ENCODE results near the gene DDTL.
"Not testable (repeated sequence)": the region's sequence is repeated elsewhere in the genome, so short reads cannot be mapped to it uniquely, and the experiment has no call there.

The DDTL gene

DNA sequence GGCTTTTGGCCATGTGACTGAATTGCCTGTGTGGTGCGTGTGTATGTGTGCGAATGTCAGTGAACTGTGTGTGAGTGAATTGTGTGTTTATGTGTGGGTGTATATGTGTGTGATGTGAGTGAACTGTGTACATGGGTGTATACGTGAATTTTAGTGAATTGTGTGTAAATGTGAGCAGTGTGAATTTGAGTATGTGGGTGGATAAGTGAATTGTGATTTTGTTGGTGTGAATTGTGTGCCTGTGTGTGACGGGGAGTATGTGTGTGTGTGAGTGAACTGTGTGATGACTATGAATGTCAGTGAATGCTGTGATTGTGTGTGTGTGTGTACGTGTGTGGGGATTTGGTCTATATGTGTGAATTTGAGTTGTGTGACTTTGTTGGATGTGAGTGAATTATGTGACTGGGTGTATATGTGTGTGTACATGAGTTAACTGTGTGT, 3.5 kb downstream of the DDTL start:
- DNase-seq (ENCODE audit: low read depth in 3 of 3): no peak

DNA sequence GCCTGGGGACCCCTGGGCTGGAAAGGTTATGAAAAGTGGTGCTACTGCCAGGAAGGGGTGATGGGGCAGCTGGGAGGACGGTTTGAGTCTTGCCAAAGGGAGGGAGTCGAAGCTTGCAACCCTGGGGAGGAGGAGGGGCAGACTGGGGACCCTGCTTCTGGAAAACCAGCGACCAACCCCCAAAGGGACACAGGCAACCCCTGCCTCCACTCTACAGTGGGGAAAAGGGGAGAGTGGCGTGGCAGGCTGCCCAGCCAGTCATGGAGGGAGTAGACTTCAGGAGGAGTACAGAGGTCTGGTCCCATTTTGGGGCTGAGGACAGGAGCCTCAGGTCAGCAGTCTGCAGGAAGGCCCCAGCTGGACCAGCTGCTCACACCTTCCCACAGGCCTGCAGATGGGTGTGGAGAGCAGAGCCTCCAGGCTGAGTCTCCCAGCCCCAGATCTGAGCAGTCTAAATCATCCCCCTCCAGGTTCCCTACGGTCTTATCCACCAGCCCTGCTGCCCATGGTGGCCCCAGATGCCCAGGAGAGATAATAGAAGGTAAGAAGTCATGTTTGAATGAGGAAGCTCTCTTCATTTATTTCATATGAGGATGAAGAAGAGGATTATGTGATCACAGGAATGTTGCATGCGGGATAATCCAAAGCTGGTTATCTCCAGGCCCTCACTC, 4.3 kb downstream of the DDTL start:
- no peak for DNase-seq (ENCODE audit: low read depth in 3 of 3)

DNA sequence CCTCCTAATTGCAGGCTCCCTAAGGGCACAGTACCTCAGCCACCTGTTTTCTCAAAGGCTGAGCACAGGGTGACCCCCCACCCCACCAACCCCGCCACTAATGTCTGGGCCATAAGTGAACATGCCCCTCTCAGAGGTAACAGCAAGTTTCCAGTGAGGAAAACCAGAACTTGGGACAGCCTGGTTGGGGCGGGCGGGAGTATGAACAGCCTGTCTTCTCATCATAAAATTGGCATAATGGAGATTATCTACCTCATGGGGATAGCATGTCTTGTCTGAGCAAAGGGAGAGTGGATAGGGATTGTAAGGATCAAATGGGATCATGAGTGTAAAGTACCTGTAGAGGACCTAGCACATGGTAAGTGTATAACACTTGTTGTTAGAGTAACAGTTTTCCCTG, 5.2 kb downstream of the DDTL start:
- not testable (repeated sequence) for DNase-seq (ENCODE audit: low read depth in 3 of 3)

DNA sequence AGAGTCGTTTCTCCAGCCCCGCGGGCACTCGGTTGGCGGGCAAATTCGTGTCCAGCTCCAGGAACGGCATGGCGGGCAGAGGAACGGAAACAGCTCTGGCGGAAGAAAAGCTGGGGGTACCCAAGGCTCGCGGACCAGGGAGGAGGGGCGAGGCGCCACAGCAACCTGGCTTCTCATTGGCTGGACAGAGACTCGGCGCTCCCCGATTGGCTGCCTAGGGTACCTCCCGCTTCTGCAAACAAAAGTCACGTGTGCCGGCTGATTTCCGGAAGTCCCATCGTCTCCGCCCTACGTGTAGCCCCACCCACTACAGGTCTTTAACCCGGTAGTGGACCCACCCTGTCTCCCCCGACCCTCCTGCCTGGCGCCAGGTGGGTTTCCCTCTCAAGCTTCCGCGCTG, 7.7 kb downstream of the DDTL start, which contains the start of gene DDT:
DDT (minus strand) TSS at position 97 of the 400 bp plus-strand sequence; CDS start at position 70, 27 bp downstream.
- DNase-seq (ENCODE audit: low read depth in 3 of 3): not testable (repeated sequence)

DNA sequence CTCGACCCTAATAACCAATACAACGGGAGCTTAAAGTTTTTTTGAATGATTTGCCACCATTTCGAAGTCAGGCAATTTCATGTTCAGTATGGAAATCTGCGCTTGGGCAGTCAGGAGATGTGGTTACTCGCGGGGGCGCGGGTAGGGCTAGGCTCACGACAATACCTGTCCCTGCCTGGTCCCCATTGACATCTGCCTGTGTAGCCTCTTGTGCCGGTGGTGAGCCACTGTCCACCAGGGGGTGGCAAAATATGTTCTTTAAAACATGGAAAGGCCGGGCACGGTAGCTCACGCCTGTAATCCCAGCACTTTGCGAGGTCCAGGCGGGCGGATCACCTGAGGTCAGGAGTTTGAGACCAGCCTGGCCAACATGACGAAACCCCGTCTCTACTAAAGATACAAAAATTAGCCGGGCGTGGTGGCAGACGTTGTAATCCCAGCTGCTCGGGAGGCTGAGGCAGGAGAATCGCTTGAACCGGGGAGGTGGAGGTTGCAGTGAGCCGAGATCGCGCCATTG, 8.2 kb downstream of the DDTL start:
- DNase-seq (ENCODE audit: low read depth in 3 of 3): not testable (repeated sequence)

DNA sequence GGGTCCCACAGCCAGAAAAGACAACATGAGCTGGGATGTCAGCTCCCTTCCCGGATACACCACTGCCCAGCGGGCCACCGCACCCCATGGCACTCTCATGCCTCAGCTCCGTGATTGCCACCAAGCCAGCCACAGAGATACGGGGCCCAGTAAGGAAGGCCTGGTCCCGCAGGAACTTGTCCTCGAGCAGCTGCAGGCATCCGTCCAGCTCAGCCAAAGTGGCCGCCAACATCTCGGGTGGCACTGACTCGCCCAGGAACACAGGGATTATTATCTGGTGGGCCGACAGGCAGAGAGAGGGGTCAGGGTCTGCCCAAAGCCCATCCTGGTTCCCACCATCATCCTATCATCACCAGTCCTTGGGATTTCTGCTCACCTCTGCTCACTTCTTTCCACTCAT, 10.6 kb downstream of the DDTL start:
- DNase-seq (ENCODE audit: low read depth in 3 of 3): not testable (repeated sequence)

DNA sequence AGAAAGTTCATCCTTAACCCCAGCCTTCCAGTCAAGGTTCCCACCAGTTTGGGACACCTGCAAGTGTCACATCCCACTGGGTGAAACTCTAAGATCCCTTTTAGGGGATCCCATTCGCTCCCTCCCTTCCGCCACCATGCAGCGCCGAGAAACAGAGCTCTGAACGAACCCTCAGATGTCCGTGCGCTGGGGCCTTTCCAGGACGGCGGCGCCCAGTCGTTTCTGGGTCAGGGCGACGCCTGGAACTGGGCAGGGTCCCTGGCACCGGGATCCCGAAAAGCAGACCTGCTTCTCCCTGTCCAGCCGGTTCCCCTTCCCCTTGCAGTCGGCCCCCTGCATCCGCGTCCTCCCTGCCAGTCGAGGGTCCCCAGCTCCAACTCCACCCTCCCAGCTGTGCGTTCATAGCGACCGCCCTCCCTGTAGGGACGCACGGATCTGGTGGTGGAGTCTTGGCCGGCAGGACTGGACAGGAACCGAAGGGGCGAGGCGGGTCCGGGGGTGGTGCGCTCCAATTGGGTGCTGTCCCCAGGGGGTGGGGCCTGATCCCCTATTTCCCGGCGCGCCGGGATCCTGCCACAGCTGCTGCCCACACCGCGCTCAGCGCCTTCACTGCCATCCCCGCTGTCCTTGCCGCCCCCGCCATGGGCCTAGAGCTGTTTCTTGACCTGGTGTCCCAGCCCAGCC, 13.0 kb downstream of the DDTL start, which contains the start of gene GSTT2:
GSTT2 (plus strand) TSS at position 578 of the 684 bp plus-strand sequence.
- not testable (repeated sequence) for DNase-seq (ENCODE audit: low read depth in 3 of 3)

DNA sequence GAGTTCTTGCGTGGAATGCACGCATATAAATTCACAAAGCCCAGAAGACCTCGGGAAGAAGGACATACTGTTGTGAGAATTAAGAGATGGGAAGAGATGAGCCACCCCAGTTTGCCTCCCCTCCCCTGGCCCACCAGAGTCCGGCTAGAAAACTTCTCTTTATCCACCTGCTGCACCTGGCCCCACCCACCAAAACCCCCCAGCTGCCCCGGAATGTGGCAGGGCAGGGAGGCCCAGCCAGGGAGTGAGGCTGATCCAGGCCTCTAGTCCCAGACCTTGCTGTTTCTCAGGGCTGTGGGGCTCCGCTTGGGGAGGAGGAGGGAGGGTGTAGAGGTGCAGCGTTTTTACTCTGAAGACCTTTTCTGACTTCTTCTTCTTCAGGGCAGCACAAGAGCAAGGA, 13.9 kb downstream of the DDTL start:
- not testable (repeated sequence) for DNase-seq (ENCODE audit: low read depth in 3 of 3)

DNA sequence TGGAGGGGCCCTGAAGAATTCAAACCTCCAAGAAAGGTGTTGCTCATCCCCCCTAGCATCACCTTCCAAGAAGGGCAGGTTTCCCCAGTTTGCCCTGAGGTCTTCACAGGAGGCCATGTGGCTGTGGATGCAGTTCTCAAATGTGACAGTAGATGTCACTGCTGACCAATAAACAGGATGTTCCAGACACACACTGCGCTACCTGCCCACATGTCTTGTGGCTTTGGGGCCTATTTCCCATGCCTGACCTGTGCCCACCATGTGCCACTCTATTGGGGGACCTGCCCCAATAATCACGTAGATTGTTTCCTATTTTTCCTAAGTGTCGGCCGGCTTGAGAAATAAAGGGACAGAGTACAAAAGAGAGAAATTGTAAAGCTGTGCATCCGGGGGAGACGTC, 17.7 kb downstream of the DDTL start:
- peak in 1 of 3 experiments; percentile 60 for DNase-seq (ENCODE audit: low read depth in 3 of 3)

DNA sequence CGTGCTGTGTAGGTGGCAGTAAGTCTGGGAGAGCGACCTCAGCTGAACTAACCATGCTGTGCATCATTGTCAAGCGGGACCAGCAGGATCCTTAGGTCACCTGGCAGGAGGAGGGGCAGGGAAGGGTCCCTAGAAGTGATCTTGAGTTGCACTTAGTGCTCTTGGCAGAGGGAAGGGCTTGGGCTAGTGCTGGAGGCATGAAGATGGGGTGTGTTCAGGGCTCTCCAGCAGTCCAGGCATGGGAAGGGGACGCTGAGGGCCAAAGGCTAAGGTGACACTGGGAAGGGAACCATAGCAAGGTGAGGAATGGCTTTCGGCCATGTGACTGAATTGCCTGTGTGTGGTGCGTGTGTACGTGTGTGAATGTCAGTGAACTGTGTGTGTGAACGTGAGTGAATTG, 19.4 kb downstream of the DDTL start:
- DNase-seq (ENCODE audit: low read depth in 3 of 3): not testable (repeated sequence)

DNA sequence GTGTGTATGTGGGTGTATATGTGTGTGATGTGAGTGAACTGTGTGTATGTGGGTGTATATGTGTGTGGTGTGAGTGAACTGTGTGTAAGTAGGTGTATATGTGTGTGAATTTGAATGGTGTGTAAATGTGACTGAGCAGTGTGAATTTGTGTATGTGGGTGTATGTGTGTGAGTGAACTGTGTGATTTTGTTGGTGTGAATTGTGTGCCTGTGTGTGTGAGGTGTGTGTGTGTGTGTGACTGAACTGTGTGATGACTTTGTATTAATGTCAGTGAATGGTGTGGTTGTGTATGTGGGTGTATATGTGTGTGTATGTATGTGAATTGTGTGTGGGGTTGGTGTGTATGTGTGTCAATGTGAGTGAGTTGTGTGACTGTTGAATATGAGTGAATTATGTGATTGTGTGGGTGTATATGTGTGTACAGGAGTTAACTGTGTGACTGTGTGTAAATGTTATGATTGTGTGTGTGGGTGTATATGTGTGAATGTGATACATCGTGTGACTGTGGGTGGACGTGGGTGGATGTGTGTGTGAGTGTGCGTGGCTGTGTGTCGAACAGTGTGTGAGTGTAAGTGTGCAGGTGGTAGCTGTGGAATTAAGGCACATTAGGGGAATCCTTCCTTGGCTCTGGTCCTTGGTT, 20.0 kb downstream of the DDTL start:
- not testable (repeated sequence) for DNase-seq (ENCODE audit: low read depth in 3 of 3)

DNA sequence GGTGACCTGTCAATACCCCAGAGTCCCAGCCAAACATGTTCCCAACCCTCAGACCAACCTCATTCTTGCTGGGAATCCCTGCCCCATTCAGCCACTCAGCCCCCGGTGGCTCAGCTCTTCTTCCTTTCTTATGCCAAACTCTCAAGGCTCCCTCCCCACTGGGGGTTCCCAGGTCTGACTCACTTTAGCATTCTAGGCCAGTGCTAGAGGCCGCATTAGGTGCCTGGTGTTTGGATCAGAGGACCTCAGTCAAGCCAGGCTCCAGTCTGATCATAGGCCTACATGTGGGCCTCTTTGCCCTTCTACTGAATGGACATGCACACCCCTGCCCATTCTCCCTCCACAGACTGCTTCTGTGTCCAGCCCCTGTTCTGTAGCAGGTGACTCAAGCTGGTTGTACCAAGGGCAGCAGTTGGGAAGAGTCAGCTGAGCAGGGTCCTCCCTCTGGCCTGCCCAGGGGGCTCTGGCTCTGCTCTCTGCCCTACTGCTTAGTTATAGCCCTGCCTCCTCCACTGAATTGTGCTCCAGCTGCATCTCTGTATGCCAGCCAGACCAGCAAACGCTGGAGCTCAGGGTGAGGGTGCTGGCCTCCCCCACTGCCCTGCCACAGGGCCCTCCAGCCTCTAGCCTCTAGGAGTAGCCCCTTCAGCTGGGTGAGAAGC, 23.0 kb downstream of the DDTL start:
- not testable (repeated sequence) for DNase-seq (ENCODE audit: low read depth in 3 of 3)

DNA sequence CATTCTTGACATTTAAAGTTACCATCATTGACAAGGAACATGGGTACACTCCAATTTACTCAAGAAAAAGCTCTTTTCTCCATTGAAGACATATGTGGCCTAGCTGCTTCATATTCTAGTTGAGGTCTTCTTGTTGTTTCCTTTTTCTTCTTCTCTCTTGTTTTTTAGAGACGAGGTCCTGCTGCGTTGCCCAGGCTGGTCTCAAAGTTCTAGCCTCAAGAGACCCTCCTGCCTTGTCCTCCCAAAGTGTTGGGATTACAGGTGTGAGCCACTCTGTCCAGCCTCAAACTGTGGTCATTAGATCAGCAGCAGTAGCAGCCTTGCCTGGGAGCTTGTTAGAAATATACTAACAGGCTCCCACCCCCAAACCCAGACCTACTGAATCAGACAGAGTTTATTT, 26.4 kb downstream of the DDTL start:
- not testable (repeated sequence) for DNase-seq (ENCODE audit: low read depth in 3 of 3)

DNA sequence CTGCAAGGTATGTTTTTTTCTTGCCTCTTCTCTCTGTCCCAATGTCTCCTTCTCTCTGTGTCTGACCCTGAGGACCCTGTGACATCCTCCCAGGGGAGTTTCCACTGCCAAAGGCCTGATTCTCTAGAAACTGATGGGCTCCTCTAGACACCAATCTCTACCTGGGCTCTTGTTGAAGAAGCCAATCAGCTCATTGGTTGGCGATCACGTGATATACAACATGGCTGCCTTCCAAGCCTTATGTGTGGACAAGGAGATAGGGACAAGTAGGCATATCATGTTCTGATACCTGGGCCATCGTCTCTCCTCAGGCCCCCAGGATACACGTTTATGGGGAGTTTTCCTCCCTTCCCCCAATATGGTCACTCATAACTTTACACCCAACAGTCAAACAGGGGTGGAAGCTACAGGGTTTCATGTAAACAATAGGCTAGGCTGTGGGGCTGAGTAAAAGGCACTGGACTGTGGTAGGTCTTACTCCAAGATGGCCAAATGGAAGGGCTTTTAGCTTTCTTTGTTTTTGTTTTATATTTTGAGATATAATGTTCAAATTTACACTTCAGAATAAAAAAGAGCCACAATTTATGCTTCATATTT, 27.0 kb downstream of the DDTL start:
- not testable (repeated sequence) for DNase-seq (ENCODE audit: low read depth in 3 of 3)

DNA sequence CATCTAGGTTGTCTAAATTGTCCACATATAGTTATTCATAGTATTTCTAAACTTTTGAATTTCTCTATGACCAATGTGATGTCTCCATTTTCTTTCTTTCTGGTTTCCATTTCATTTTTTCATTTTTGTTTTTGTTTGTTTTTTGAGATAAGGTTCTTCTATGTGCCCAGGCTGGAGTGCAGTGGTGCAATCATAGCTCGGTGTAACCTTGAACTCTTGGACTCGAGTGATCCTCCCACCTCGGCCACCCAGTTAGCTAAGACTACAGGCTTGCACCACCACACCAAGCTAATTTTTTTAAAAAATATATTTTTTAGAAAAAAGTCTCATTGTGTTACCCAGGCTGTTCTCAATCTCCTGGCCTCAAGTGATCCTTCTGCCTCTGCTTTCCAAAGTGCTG, 30.4 kb downstream of the DDTL start:
- DNase-seq (ENCODE audit: low read depth in 3 of 3): no peak

DNA sequence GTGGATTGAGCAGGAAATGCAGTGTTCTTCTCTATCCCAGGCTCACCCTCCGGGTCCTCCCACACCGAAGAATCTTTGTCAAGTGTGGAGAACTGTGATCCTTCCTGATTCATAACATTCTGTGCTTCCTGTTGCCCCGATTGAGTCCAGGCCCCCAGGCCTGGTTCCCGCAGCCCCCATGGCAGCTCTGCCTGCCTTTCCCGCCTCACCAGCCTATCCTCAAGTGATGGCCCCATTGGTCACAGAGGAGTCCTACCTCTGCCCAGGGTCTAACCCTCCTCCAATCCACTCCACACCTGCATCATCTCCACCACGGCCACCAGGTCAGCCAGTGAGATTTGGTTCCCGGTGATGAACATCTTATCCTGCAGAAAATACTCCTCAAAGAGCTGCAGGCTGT, 33.1 kb downstream of the DDTL start:
- not testable (repeated sequence) for DNase-seq (ENCODE audit: low read depth in 3 of 3)

DNA sequence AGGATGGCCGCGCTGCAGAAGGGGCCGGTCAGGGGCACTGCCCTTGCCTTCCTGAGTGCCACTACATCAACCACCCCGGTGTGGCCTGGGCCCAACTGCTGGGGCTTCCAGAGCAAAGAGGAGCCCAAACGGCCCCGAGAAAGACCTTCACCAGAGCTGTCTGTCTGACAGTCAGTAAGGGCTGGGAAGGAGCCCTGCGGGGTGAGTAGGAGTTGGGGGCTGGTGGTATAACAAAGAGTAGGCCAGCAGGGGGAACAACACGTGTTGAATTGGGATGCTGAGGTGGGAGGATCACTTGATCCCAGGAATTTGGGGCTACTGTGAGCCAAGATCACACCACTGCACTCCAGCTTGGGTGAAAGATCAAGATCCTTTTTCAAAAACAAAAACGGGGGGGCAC, 34.6 kb downstream of the DDTL start:
- no peak for DNase-seq (ENCODE audit: low read depth in 3 of 3)

DNA sequence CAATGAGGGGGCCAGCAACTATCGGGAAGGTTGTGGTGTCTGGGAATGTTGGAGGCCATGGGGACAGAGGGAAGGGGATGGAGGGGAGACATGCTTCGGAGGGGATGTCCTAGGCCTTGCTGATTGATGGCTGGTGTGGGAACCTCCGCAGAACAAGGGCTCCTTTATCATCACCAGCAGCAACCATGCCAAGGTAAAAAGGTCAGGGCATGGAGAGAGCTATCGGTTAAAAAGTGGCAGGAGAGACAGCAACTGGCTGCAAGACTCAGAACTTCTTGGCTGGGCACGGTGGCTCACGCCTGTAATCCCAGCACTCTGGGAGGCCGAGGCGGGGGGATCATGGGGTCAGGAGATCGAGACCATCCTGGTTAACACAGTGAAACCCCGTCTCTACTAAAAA, 35.6 kb downstream of the DDTL start:
- DNase-seq (ENCODE audit: low read depth in 3 of 3): no peak

DNA sequence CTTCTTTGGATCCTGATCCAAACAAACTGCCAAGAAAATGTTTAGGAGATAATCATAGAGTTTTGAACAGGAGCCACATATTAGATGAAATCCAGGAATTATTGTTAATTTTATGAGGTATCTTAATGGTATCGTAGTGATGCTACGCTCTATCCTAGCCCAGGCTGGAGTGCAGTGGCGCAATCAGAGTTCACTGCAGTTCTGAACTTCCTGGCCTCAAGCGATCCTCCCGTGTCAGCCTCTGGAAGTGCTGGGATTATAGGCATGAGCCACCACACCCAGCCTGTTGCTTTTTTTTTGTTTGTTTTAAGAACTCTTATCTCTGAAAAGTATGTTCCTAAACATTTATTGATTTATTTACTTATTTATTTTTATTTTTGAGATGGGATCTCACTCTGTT, 36.2 kb downstream of the DDTL start:
- DNase-seq (ENCODE audit: low read depth in 3 of 3): no peak

DNA sequence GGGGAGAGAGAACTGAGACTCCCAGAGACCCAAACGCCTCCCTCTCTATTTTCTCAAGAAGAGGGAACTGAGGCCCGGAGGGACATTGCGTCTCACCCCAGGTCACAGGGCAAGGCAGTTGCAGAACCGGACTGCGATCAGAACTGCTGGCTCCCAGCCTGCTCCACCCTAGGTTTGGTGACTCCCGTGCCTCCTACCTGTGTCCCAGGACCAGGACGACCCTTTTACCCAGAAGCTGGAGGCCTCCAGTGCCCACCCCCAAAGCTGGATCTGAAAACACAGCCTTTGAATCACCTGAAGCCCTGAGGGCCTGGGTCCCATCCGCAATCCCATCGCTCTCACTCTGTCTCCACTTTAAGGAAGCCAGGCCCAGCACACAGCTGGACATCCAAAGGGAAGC, 37.2 kb downstream of the DDTL start:
- no peak for DNase-seq (ENCODE audit: low read depth in 3 of 3)

DNA sequence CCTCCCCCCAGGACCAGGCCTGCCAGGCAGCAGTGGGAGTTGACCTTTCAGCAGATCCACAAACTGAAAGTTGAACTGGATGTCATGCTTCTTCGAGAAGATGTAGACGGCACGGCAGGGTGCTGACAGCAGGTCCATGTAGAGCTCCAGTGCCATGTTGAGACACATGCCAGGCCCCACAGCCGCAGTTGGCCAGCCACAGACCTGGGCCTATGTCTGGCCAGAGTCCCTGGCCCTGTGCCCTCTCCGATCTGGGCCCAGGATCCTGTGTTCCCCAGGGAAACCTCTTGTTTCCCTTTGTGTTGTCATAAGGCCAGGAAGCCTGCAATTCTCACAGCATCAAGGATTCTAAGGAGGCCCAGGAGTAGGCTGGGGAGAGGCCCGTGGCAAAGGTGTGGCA, 38.5 kb downstream of the DDTL start, which contains the start of gene GSTT4:
GSTT4 (minus strand) TSS at position 253 of the 400 bp plus-strand sequence; CDS start at position 156, 97 bp downstream.
- no peak for DNase-seq (ENCODE audit: low read depth in 3 of 3)

Data from stimulated activated CD4-positive, alpha-beta T cell treated with anti-CD3 and anti-CD28 coated beads, TNF-alpha, amount 100 ng/mL, for 4 hours (primary cell).